ENCODE results near the gene MXRA8. TPM values are rescaled to one million over a fixed set of nuclear protein-coding genes. Genes with fewer than 3 reads are reported as not detected.
A peak's percentile ranks its signal among the peaks of the same experiment; 100 is the strongest.

The MXRA8 gene
- total RNA-seq, 1 donor from 2014 or later: 41.9 TPM

DNA sequence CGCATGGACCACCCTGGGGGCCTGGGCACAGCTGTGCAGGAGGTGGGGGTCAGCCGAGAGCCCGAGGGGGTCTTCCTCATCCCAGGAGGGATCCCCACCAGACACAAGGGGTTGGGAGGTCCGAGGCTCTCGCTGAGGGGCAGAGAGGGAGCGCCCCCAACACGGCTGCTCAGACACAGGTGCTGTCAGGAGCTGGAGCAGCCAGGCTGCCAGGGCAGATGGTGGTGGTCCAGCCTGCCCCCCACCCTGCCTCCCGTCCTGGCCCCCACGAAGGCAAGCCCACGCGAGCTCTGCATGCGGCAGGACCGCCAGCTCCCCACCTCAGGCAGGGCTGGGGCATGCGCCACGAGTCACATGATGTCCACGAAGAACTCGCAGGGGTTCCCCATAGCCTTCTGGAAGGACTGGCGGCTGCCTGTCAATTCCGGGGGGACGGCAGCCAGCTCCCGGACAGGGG, 22.5 kb downstream of the MXRA8 start:
- no peak for DNase-seq (ENCODE audit: low spot score)

DNA sequence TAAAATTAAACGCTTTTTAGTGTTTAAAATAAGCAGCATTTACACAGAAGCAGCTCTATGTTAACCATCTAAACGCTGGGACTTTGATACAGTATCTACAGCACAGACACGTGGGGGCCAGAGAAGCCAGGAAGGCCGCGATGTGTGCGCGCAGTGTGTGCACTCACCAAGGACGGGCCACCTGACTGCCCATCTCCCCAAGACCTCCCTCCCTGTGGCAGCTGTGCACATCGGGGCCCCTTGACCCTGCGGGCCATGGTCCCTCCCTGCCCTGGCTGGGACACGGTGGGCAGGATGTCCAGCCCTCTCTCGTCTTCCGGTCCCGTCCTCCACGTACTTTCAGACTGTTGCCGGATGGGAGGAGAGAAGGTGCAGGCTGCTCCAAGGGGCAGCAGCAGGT, 23.1 kb downstream of the MXRA8 start:
- DNase-seq (ENCODE audit: low spot score): no peak

DNA sequence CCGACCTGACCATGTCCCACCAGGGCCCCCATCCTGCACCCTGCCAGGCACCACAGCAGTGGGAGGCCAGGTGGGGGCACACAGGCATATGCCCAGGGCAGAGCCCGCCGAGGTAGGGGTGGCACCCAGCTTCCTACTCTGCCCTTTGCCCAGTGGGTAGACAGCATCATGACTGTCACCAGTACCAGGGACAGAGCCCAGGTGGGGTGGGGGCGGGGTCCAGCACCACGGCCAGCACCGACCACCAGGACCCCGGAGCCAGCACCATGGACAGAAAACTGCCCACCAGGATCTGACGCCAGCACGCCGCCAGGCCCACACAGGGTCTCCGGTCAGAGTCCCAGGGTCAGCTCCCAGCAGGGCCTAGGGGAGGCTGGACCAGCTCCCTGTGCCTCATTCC, 23.5 kb downstream of the MXRA8 start:
- DNase-seq (ENCODE audit: low spot score): no peak

DNA sequence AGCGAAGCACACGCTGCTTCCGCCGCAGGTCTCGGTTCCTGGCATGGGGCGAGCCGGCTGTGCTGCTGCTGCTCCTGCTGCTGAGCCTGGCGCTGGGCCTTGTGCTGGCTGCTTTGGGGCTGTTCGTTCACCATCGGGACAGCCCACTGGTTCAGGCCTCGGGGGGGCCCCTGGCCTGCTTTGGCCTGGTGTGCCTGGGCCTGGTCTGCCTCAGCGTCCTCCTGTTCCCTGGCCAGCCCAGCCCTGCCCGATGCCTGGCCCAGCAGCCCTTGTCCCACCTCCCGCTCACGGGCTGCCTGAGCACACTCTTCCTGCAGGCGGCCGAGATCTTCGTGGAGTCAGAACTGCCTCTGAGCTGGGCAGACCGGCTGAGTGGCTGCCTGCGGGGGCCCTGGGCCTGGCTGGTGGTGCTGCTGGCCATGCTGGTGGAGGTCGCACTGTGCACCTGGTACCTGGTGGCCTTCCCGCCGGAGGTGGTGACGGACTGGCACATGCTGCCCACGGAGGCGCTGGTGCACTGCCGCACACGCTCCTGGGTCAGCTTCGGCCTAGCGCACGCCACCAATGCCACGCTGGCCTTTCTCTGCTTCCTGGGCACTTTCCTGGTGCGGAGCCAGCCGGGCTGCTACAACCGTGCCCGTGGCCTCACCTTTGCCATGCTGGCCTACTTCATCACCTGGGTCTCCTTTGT, 24.7 kb downstream of the MXRA8 start:
- DNase-seq (ENCODE audit: low spot score): no peak

DNA sequence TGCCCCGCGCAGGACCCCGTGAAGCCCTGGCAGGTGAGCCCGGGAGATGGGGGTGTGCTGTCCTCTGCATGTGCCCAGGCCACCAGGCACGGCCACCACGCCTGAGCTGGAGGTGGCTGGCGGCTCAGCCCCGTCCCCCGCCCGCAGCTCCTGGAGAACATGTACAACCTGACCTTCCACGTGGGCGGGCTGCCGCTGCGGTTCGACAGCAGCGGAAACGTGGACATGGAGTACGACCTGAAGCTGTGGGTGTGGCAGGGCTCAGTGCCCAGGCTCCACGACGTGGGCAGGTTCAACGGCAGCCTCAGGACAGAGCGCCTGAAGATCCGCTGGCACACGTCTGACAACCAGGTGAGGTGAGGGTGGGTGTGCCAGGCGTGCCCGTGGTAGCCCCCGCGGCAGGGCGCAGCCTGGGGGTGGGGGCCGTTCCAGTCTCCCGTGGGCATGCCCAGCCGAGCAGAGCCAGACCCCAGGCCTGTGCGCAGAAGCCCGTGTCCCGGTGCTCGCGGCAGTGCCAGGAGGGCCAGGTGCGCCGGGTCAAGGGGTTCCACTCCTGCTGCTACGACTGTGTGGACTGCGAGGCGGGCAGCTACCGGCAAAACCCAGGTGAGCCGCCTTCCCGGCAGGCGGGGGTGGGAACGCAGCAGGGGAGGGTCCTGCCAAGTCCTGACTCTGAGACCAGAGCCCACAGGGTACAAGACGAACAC, 25.4 kb downstream of the MXRA8 start:
- DNase-seq (ENCODE audit: low spot score): no peak

DNA sequence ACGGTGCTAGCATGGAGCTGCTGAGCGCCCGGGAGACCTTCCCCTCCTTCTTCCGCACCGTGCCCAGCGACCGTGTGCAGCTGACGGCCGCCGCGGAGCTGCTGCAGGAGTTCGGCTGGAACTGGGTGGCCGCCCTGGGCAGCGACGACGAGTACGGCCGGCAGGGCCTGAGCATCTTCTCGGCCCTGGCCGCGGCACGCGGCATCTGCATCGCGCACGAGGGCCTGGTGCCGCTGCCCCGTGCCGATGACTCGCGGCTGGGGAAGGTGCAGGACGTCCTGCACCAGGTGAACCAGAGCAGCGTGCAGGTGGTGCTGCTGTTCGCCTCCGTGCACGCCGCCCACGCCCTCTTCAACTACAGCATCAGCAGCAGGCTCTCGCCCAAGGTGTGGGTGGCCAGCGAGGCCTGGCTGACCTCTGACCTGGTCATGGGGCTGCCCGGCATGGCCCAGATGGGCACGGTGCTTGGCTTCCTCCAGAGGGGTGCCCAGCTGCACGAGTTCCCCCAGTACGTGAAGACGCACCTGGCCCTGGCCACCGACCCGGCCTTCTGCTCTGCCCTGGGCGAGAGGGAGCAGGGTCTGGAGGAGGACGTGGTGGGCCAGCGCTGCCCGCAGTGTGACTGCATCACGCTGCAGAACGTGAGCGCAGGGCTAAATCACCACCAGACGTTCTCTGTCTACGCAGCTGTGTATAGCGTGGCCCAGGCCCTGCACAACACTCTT, 26.2 kb downstream of the MXRA8 start:
- no peak for DNase-seq (ENCODE audit: low spot score)

DNA sequence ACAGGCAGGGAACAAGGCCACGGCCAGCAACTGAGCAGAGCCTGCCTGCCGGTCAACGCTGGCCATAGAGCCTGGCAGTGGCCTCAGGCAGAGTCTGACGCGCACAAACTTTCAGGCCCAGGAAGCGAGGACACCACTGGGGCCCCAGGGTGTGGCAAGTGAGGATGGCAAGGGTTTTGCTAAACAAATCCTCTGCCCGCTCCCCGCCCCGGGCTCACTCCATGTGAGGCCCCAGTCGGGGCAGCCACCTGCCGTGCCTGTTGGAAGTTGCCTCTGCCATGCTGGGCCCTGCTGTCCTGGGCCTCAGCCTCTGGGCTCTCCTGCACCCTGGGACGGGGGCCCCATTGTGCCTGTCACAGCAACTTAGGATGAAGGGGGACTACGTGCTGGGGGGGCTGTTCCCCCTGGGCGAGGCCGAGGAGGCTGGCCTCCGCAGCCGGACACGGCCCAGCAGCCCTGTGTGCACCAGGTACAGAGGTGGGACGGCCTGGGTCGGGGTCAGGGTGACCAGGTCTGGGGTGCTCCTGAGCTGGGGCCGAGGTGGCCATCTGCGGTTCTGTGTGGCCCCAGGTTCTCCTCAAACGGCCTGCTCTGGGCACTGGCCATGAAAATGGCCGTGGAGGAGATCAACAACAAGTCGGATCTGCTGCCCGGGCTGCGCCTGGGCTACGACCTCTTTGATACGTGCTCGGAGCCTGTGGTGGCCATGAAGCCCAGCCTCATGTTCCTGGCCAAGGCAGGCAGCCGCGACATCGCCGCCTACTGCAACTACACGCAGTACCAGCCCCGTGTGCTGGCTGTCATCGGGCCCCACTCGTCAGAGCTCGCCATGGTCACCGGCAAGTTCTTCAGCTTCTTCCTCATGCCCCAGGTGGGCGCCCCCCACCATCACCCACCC, 27.0 kb downstream of the MXRA8 start, which contains the start of gene TAS1R3:
Gene TAS1R3 (plus strand): TSS at position 213 of the 898 bp plus-strand sequence. CDS start 66 bp downstream, at position 279.
- DNase-seq (ENCODE audit: low spot score): no peak

DNA sequence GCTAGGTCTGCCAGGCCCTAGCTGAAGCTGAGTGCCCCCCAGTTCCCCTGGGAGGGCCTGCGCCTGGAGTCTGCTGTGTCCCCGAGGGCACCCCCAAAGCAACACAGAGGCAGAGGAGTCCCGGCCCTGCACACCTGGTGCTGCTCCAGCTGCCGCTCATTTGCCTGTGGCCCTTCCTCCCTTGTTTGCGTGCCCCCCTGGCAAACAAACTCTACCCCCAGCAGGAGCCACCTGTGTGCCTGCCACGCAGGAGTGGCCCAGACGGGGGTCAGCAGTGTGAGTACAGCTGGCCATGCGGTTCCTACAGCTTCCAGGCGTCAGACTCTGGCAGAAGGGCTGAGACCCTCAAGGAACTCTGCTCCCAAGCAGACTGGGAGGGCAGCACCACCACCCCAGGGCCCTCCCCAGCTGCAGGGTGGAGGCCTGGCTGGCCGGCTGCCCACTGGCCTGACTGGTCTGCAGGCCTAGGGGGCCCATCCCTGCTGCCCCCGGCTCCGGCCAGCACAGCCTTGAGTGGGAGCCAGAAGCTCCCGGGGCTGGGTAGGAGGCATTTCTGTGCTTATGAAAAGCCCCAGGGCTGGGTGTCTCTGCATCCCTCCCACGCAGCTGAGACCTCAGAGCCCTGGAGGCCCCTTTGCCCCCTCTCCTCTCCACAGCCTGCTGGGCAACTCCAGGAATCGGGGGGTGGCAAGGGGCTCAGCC, 27.8 kb downstream of the MXRA8 start:
- no peak for DNase-seq (ENCODE audit: low spot score)

DNA sequence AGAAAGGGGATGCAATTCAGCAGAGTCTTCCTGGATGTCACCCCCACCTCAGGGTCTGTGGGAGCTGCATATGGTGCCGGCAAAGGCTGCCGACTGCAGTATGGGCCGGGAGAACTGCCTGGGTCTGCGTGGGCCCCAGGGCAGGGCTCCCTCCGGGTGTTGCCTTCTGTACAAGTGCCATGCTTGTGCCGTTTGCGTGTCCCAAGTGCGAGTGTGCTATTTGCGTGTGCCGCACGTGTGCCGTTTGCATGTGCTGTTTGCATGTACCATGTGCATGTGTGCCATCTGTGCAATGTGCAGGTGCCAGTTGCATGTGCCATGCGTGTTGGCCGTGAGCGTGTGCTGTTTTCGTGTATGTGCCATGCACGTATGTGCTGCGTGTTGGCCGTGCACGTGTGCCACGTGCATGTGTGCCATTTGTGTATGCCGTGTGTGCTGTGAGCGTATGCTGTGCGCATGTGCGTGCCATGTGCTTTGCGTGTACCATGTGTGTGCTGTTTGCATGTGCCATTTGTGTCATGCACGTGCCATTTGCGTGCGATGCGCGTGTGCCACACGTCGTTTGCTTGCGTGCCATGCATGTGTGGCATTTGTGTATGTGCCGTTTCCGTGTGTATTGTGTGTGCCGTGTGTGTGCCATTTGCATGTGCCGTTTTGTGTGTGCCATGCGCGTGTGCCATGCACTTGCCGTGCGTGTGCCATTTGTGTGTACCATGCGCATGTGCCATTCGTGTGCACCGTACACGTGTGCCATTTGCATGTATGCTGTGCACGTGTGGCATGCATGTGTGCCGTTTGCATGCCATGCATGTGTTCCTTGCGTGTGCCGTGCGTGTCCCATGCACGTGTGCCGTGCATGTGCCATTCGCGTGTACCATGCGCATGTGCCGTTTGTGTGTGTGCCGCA, 28.8 kb downstream of the MXRA8 start:
- no peak for DNase-seq (ENCODE audit: low spot score)

DNA sequence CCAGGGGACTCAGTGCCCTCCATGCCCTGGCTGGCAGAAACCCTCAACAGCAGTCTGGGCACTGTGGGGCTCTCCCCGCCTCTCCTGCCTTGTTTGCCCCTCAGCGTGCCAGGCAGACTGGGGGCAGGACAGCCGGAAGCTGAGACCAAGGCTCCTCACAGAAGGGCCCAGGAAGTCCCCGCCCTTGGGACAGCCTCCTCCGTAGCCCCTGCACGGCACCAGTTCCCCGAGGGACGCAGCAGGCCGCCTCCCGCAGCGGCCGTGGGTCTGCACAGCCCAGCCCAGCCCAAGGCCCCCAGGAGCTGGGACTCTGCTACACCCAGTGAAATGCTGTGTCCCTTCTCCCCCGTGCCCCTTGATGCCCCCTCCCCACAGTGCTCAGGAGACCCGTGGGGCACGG, 30.1 kb downstream of the MXRA8 start:
- no peak for DNase-seq (ENCODE audit: low spot score)

DNA sequence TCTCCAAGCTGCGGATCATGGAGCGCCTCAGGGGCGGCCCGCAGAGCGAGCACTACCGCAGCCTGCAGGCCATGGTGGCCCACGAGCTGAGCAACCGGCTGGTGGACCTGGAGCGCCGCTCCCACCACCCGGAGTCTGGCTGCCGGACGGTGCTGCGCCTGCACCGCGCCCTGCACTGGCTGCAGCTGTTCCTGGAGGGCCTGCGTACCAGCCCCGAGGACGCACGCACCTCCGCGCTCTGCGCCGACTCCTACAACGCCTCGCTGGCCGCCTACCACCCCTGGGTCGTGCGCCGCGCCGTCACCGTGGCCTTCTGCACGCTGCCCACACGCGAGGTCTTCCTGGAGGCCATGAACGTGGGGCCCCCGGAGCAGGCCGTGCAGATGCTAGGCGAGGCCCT, 31.1 kb downstream of the MXRA8 start:
- no peak for DNase-seq (ENCODE audit: low spot score)

DNA sequence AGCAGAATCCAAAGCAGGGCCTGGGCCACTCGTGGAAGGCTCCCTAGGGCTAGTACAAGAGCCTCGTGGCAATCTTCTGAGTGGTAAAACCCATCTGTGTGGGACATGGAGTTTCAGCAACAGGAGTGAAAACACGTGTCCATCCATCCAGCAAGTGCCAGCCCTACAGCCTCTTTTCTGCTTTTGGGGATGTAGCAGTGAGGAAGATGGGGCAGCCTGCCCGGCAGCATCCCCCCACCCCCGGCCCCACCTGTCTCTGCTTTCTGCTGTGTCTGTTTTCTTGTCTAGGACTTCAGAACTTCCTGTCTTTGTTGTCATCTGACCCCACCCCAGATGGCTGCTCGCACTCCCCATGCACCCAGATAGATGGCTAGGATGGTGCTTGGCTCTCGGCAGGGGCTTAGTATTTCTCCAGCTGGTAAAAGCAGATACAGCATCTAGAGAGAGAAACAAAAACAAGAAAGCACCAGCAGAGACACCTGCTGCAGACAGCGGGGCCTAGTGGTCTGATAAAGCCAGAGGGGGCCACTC, 32.2 kb downstream of the MXRA8 start:
- DNase-seq (ENCODE audit: low spot score): no peak

DNA sequence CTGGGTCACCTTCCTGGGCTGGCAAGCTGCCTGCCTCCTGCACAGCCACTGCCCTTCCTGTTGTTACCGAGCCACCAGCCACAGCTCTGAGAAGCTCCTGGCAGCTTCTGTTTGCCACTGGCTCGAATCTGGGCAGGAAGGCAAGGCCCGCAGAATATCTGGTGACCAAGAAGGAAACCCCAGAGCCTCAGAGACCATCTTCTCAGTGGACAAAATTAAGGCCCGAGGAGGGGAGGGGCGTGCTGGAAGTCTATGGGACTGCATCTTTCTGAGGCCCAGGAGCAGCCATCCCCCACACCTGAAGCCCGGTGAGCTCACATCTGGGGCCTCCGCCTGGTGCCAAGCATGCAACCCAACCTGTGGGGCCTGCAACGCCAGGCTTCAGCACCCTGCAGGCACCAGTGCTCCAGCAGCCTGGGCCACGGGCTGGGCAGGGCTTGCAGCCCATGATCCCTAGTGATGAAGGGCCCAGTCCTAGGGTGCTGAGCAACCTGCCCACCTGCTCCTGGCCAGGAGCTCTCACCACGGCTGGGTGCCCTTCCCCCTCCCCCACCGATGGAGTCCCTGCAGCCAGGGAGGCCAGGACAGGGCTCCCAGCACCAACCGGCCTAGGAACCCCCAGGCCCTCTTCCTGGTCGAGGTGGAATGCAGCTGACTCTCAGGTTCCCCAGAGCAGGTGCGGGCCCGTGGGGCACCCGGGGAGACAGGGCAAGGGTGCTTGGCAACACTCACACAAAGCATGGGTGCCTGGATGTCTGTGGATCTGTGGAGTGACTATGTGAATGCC, 32.9 kb downstream of the MXRA8 start:
- no peak for DNase-seq (ENCODE audit: low spot score)

DNA sequence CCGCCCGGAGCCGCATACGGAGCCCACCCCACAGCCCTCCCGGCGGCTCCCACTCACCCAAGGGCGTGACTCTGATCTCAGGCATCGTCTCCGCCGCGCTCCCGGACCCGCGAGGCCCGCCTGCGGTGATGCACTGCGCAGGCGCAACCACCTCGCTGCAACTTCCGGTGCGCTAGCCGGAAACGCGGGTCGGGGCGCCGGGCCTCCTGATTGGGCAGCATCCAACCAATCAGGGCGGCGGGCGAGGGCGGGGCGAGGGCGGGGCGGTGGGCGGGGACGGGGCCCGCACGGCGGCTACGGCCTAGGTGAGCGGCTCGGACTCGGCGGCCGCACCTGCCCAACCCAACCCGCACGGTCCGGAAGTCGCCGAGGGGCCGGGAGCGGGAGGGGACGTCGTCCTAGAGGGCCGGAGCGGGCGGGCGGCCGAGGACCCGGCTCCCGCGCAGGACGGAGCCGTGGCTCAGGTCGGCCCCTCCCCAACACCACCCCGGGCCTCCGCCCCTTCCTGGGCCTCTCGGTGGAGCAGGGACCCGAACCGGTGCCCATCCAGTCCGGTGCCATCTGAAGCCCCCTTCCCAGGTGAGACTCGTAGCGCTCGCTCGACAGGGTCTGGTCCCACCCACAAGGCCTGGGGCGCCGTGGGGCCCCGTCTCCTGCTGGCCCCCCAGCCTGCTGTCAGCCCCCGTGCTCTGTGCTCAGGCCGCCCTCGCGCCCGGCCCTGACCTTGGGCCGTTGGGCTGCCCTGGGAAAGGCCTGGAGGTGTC, 33.6 kb downstream of the MXRA8 start, which contains the start of the genes CPTP and INTS11:
Gene CPTP (plus strand): TSS at position 279 of the 764 bp plus-strand sequence. CDS start 2,109 bp downstream, outside the sequence.
Gene INTS11 (minus strand): TSS at position 137 of the 764 bp plus-strand sequence. CDS start 52 bp downstream, at position 85.
- peak; percentile 96 for DNase-seq (ENCODE audit: low spot score)

DNA sequence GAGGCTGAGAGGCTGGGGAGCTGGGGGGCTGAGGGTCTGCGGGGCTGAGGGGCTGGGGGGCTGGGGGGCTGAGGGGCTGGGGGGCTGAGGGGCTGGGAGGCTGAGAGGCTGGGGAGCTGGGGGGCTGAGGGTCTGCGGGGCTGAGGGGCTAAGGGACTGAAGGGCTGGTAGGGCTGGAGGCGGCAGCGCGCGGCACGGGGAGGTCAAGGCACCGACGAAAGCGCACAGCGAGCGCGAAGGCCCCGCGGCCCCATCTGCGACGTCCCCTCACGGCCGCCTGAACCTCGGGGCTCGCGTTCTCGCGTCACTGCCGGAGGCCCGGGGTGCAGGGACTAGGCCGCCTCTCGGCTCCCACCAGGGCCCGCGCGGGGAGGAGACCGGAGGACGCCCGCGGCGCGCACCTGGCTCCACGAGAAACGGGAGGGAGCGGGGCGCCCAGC, 34.3 kb downstream of the MXRA8 start:
- DNase-seq (ENCODE audit: low spot score): no peak

DNA sequence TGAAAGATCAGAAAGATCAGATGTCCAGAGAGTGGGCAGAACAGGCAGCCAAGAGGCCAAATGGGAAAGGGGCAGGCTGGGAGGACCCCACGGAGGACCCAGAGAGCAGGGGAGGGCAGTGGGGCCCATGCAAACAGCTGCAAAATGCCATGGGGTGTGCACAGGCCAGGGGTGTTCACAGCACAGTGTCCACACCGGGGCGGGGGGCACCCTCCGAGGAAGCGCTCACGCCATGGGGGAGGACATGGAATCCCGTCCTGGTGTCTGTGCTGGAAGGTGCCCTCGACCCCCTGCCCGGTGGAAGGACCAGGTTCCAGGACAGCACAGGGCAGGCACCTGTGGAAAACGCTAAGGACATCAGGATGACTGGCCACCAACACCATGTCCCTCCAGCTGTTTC, 35.4 kb downstream of the MXRA8 start:
- DNase-seq (ENCODE audit: low spot score): no peak

DNA sequence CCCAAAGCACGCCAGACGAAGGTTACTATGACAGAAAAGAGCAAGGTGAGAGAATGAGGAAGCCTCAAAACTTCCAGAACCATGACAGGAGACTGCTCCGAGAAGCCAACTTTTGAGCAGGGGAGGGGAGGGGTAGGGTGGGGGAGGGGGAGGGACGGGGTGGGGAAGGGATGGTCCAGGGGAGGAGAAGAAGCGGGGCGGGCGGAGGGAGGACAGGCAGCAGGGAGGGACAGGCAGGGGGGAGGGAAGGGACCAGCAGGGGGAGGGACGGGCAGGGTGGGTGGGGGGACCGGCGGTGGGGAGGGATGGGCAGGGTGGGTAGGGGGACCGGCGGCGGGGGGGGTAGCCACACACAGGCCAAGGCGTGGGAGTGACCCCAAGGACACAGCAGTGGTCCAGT, 35.9 kb downstream of the MXRA8 start:
- DNase-seq (ENCODE audit: low spot score): no peak

DNA sequence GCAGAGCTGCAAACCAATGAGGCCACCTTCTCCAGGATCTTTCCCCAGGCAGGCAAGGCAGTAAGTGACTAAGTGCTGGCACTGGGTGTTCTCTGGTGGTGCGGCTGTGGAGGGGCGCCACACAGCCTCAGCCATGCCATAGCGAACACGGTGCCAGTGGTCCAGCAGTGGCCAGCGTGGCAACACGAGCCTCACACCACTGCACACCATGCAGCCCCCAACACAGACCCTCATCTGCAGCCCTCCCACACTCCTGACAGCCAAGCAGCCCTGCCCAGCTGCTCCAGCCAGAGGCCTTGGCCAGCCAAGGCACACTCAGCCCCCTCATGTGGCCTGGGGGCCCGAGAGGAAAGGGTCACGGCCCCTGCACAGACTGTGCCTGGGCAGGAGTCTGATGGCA, 36.9 kb downstream of the MXRA8 start:
- no peak for DNase-seq (ENCODE audit: low spot score)

Data from ureter (tissue), 1 donor.